HUES48 (cell line): ENCODE measurements around the gene C3orf85.

Experiments
- H3K27ac ChIP-seq: one replicate; pipeline ENCODE4 v1.7.0; 2013; ENCODE audit warnings: low read depth, low read length, inconsistent platforms
- H3K27me3 ChIP-seq: 2 replicates; pipeline ENCODE4 v1.6.1; 2013; ENCODE audit warnings: mild to moderate bottlenecking, low read length; ENCODE audit not compliant: control insufficient read depth, insufficient read depth
- H3K36me3 ChIP-seq: 2 replicates; pipeline ENCODE4 v1.6.1; 2013; ENCODE audit warnings: low read length; ENCODE audit not compliant: control insufficient read depth, insufficient read depth
- H3K4me1 ChIP-seq: 2 replicates; pipeline ENCODE4 v1.6.1; 2013; ENCODE audit warnings: mild to moderate bottlenecking, low read length; ENCODE audit not compliant: control insufficient read depth, insufficient read depth
- H3K4me3 ChIP-seq: 2 replicates; pipeline ENCODE4 v1.5.1; 2013; ENCODE audit warnings: mild to moderate bottlenecking, low read depth, low read length
- H3K9ac ChIP-seq: 2 replicates; pipeline ENCODE4 v1.6.1; 2013; ENCODE audit warnings: mild to moderate bottlenecking, low read depth, low read length, moderate library complexity
- H3K9me3 ChIP-seq: 2 replicates; pipeline ENCODE4 v1.6.1; 2013; ENCODE audit warnings: low read length; ENCODE audit not compliant: control insufficient read depth, insufficient read depth

Gene C3orf85

DNA sequence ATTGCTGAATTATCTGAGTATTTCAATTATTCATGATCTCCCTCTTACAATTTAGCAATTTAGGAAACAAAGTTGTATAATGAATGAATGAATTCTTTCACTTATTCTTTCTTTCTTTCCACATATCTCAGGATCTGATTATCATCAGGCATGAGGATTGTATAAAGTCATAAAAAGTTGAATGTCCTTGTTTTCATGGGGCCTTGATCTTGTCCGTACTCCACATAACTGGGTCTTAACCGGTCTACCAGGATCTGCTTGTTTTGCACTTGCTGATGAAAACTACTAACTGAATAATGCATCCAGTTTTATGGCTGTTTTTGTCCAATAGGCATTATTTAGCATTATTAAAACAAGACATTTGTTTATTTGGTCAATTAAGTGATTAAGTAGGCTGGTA is 12.6 kb downstream of the C3orf85 start:
- Histone ChIP-seq H3K9me3 (no peaks in the 10 kb centered on the region), H3K9ac (no peak overlapping the region), H3K4me3 (no peak overlapping the region), H3K27ac (no peak overlapping the region), H3K27me3 (no peaks in the 10 kb centered on the region), H3K4me1 (peaks cover 10% of the 10 kb centered on the region; the same call in 1 of the 2 replicates), H3K36me3 (no peaks in the 10 kb centered on the region)

DNA sequence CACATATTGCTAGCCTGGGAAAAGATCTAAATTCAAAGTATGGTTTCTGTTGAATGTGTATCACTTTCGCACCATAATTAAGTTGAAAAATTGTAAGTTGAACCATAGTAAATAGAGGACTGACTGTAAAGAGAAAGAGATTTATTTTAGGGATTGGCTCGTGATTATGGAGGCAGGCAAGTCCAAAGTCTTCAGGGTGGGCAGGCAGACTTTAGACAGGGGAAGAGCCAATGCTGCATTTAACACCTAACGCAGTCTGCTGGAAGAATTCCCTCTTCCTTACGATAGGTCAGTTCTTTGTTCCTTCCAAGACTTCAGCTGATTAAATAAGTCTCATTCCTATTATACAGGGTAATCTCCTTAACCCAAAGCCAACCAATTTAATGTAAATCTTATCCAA is 15.8 kb downstream of the C3orf85 start:
- Histone ChIP-seq H3K9me3 (no peaks in the 10 kb centered on the region), H3K9ac (no peak overlapping the region), H3K27me3 (no peaks in the 10 kb centered on the region), H3K4me1 (peaks cover 10% of the 10 kb centered on the region; the same call in 1 of the 2 replicates), H3K4me3 (no peak overlapping the region), H3K36me3 (no peaks in the 10 kb centered on the region), H3K27ac (no peak overlapping the region)

- H3K27ac ChIP-seq: no peak overlapping the region
- H3K9ac ChIP-seq: no peak overlapping the region
- no peak overlapping the region for H3K4me3 ChIP-seq
- H3K4me1 ChIP-seq: no peaks in the 10 kb centered on the region
- no peaks in the 10 kb centered on the region for H3K27me3 ChIP-seq
- no peaks in the 10 kb centered on the region for H3K9me3 ChIP-seq
- H3K36me3 ChIP-seq: no peaks in the 10 kb centered on the region
Measured at GRCh38 chr3:109154979-109155378, 18.5 kb downstream of the C3orf85 start.

- Histone ChIP-seq H3K36me3 (no peaks in the 10 kb centered on the region), H3K4me1 (no peaks in the 10 kb centered on the region), H3K27me3 (no peaks in the 10 kb centered on the region), H3K9me3 (no peaks in the 10 kb centered on the region), H3K9ac (no peak overlapping the region), H3K27ac (no peak overlapping the region), H3K4me3 (no peak overlapping the region)
Measured at GRCh38 chr3:109155828-109156227, 19.3 kb downstream of the C3orf85 start.

GRCh38 chr3:109161487-109162123 is 25.1 kb downstream of the C3orf85 start:
- H3K4me3 ChIP-seq: no peak overlapping the region
- no peaks in the 10 kb centered on the region for H3K36me3 ChIP-seq
- no peak overlapping the region for H3K27ac ChIP-seq
- H3K9me3 ChIP-seq: no peaks in the 10 kb centered on the region
- peaks cover 6% of the 10 kb centered on the region; the same call in 1 of the 2 replicates for H3K4me1 ChIP-seq
- H3K27me3 ChIP-seq: no peaks in the 10 kb centered on the region
- no peak overlapping the region for H3K9ac ChIP-seq

GRCh38 chr3:109165905-109166304 is 29.4 kb downstream of the C3orf85 start:
- Histone ChIP-seq H3K27me3 (no peaks in the 10 kb centered on the region), H3K9ac (no peak overlapping the region), H3K4me1 (peaks cover 9% of the 10 kb centered on the region; the same call in 1 of the 2 replicates), H3K4me3 (no peak overlapping the region), H3K27ac (no peak overlapping the region), H3K36me3 (no peaks in the 10 kb centered on the region), H3K9me3 (no peaks in the 10 kb centered on the region)

DNA sequence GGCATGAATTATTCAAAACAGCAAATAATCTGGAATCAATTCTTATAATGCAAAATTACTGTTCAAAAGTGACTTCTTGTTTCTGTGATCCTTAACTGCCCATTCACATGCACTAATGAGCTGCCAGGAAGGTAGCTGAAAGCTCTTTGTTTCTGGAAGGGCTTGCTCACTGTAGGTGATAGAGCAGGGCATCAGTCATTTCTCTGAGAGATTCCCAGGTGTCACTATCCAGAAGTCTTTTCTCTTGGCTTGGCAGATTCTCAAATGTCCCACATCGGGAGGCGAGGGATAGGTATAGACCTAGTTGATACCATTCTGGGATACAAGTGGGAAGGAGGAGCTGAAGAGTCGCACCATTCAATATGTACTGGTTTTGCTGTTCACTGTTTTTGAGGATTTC is 35.0 kb downstream of the C3orf85 start:
- Histone ChIP-seq H3K4me3 (no peak overlapping the region), H3K9me3 (no peaks in the 10 kb centered on the region), H3K27me3 (no peaks in the 10 kb centered on the region), H3K4me1 (peaks cover 6% of the 10 kb centered on the region; the same call in 1 of the 2 replicates), H3K36me3 (no peaks in the 10 kb centered on the region), H3K27ac (no peak overlapping the region), H3K9ac (no peak overlapping the region)

GRCh38 chr3:109175411-109175810 is 38.9 kb downstream of the C3orf85 start:
- Histone ChIP-seq H3K4me1 (peaks cover 12% of the 10 kb centered on the region; the same call in 1 of the 2 replicates), H3K4me3 (no peak overlapping the region), H3K9me3 (no peaks in the 10 kb centered on the region), H3K36me3 (no peaks in the 10 kb centered on the region), H3K9ac (no peak overlapping the region), H3K27ac (no peak overlapping the region), H3K27me3 (no peaks in the 10 kb centered on the region)

DNA sequence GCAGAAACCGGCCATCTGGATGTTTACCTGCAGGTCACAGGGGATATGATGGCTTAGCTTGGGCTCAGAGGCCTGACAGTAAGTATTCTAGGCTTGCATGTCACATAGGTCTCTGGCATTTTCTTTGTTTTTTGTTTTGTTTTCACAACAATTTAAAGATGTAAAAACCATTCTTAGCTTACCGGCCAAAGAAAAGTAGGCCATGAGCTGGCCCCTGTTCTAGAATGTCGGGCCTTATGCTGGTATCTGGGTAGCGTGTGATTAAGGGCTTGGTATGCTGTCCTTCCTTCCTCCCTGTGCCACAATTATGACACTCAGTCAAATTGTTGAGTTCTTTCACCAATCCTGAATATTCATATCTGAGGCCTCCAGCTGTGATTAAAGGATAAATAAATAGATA is 40.2 kb downstream of the C3orf85 start:
- H3K36me3 ChIP-seq: no peaks in the 10 kb centered on the region
- no peak overlapping the region for H3K4me3 ChIP-seq
- no peaks in the 10 kb centered on the region for H3K27me3 ChIP-seq
- peaks cover 8% of the 10 kb centered on the region; the same call in 1 of the 2 replicates for H3K4me1 ChIP-seq
- peak overlapping the region; percentile 17 for H3K27ac ChIP-seq
- H3K9me3 ChIP-seq: no peaks in the 10 kb centered on the region
- no peak overlapping the region for H3K9ac ChIP-seq

DNA sequence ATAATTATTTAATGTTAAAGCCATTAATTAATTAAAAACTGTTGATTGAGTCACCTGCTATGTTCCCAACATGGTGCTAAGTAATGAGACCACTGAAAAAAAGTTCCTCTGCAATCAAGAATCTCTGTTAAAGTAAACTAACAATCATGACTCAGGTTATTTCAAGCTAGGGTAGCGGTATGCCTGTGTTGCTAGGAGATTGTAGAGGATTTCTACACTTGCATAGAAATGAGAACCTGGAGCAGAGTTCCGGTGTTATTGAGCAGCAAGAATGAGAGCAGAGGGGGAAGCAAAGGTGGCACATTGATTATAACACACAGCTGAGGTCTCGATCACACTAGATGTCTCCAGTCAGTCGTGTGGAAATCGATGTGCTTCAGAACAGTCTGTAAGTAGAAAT is 41.4 kb downstream of the C3orf85 start:
- Histone ChIP-seq H3K27ac (no peak overlapping the region), H3K9me3 (no peaks in the 10 kb centered on the region), H3K27me3 (no peaks in the 10 kb centered on the region), H3K4me3 (no peak overlapping the region), H3K36me3 (no peaks in the 10 kb centered on the region), H3K4me1 (peaks cover 8% of the 10 kb centered on the region; the same call in 1 of the 2 replicates), H3K9ac (no peak overlapping the region)

GRCh38 chr3:109178708-109179107 is 42.2 kb downstream of the C3orf85 start:
- H3K4me1 ChIP-seq: peaks cover 8% of the 10 kb centered on the region; the same call in 1 of the 2 replicates

More at GRCh38 chr3:109178708-109179107, 42.2 kb downstream of the C3orf85 start:
- Histone ChIP-seq H3K27ac (no peak overlapping the region), H3K9me3 (no peaks in the 10 kb centered on the region), H3K9ac (no peak overlapping the region), H3K4me3 (no peak overlapping the region), H3K27me3 (no peaks in the 10 kb centered on the region), H3K36me3 (no peaks in the 10 kb centered on the region)
